Kidney (tissue), 14 donors: ENCODE data around the gene ENAM. TPM values are rescaled to one million over a fixed set of nuclear protein-coding genes. Genes with fewer than 3 reads are reported as not detected.

Experiments
- DNase-seq, 5 donors: peaks; one replicate each; pipeline ENCODE4 v3.0.0-alpha.2; 2013 to 2020
- FAIRE-seq: peaks from 2 replicates; lab custom pipeline; 2012; peaks lifted over from hg19 to GRCh38; lab: Jason Lieb, UNC
- H3K27ac ChIP-seq, 2 donors: one replicate each; pipeline ENCODE4 v1.7.0; 2013; ENCODE audit warnings: low read depth in 2 of 2, low read length in 2 of 2, inconsistent platforms in 1 of 2
- H3K27me3 ChIP-seq: one replicate; pipeline ENCODE4 v1.7.1; 2013; ENCODE audit warnings: low read length, inconsistent platforms; ENCODE audit not compliant: control insufficient read depth, insufficient read depth
- H3K36me3 ChIP-seq, 3 donors: one replicate each; pipeline versions ENCODE4 v1.7.0 to v1.7.1; 2013; ENCODE audit warnings: low read length in 3 of 3, control low read depth in 1 of 3, inconsistent platforms in 1 of 3; ENCODE audit not compliant: insufficient read depth in 3 of 3, control insufficient read depth in 2 of 3
- H3K4me1 ChIP-seq, 3 donors: one replicate each; pipeline versions ENCODE4 v1.7.0 to v1.7.1; 2013; ENCODE audit warnings: low read length in 3 of 3, inconsistent platforms in 1 of 3, low read depth in 1 of 3; ENCODE audit not compliant: control insufficient read depth in 2 of 3, insufficient read depth in 2 of 3
- H3K4me3 ChIP-seq, 3 donors: one replicate each; pipeline versions ENCODE4 v1.7.0 to v1.8.1; 2013; ENCODE audit warnings: low read length in 3 of 3, control low read depth in 1 of 3, inconsistent platforms in 1 of 3
- H3K9ac ChIP-seq, 3 donors: one replicate each; pipeline versions ENCODE4 v1.7.0 to v1.7.1; 2013; ENCODE audit warnings: low read length in 3 of 3, control low read depth in 1 of 3, inconsistent platforms in 1 of 3
- H3K9me3 ChIP-seq, 3 donors: one replicate each; pipeline versions ENCODE4 v1.7.0 to v1.7.1; 2013; ENCODE audit warnings: low read length in 3 of 3, control low read depth in 1 of 3, inconsistent platforms in 1 of 3; ENCODE audit not compliant: control insufficient read depth in 2 of 3, insufficient read depth in 1 of 3
- intact Hi-C: fragments of 100-400 bp; cut with DNase I; formaldehyde crosslinking; loops from one replicate; pipeline ENCODE4 v1.11.1; 2022
- polyA plus RNA-seq: library from polyadenylated mRNA; stranded (reverse); fragments of 350-450 nt; fragmentation: Illumina TruSeq; extraction: RNeasy Lipid Tissue Mini Kit (QIAGEN cat#74804); gene quantifications from one replicate; pipeline ENCODE4 v1.2.3, GENCODE V29; 2014; ENCODE audit warnings: low read depth, low replicate concordance; ENCODE audit not compliant: insufficient read depth
- total RNA-seq: library from RNA; stranded (reverse); fragmentation: NEBNext Ultra II Directional; extraction: Animal tissue kit (Norgen Biotek cat#: 25700); gene quantifications from one replicate; pipeline ENCODE4 v1.2.1, GENCODE V29; 2021
- TF ChIP-seq, protein P1 (sequence below): IDR thresholded peaks from 3 replicates; pipeline ENCODE4 v1.5.1; 2012; ENCODE audit warnings: mild to moderate bottlenecking, moderate library complexity, borderline replicate concordance; ENCODE audit not compliant: insufficient read depth; ENCODE audit errors: extremely low read depth
- donor health status: control.
- donor health status: control.
- donor health status: control.
- donor health status: control.
- donor health status: control.
- donor health status: DM: yes; HTN: yes; CAD: no.
- donor health status: Normal renal cell carcinoma (clear cell type).

ENAM gene
- total and polyA plus RNA-seq, 2 donors from 2014 or later, result 3.9 to 6.7 TPM

DNA sequence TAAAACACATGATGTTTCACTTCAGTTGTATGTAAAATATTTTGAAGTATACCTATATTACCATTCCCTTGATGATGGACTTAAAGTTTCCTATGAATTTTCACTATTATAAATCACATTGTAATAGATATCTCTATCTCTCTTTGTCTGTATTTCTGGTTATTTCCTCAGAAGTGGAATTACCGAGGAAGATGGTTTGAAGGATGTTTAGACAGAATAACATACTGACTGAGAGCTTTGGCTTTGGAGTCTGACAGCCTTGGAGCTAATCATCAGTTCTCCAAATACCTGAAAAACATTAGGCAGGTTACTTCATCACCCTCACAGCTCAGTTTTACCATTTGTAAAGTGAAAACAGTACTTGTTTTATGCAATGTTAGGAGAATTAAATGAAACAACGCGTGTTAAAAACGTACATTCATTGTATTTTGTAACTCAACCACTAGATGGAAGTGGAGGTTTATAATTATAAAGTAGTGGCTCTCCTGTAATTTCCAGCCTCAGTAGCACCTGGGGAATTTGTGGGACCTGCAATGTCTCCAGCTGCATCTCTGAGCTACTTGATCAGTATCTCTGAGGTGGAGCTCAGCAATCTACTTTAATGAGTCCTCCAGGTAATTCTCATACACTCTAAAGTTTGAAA is 23.4 kb downstream of the ENAM start:
- no peaks in the 10 kb centered on the region for H3K9me3 ChIP-seq
- TF ChIP-seq, protein P1, sequence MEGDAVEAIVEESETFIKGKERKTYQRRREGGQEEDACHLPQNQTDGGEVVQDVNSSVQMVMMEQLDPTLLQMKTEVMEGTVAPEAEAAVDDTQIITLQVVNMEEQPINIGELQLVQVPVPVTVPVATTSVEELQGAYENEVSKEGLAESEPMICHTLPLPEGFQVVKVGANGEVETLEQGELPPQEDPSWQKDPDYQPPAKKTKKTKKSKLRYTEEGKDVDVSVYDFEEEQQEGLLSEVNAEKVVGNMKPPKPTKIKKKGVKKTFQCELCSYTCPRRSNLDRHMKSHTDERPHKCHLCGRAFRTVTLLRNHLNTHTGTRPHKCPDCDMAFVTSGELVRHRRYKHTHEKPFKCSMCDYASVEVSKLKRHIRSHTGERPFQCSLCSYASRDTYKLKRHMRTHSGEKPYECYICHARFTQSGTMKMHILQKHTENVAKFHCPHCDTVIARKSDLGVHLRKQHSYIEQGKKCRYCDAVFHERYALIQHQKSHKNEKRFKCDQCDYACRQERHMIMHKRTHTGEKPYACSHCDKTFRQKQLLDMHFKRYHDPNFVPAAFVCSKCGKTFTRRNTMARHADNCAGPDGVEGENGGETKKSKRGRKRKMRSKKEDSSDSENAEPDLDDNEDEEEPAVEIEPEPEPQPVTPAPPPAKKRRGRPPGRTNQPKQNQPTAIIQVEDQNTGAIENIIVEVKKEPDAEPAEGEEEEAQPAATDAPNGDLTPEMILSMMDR, result peak; percentile 52
- H3K27ac ChIP-seq, result no peak overlapping the region
- DNase-seq, result peak in 3 of 5 donors; percentile 10 to 51 (median 34)
- no peak overlapping the region for H3K4me3 ChIP-seq
- no peaks in the 10 kb centered on the region for H3K36me3 ChIP-seq
- intact Hi-C loops, result loop anchor here (10.0 kb wide), 1 partner anchor 363 kb away; no protein-coding TSS in a partner anchor
- no peaks in the 10 kb centered on the region for H3K27me3 ChIP-seq
- no peaks in the 10 kb centered on the region for H3K4me1 ChIP-seq
- no peak overlapping the region for H3K9ac ChIP-seq
- FAIRE-seq, result peak; percentile 59

DNA sequence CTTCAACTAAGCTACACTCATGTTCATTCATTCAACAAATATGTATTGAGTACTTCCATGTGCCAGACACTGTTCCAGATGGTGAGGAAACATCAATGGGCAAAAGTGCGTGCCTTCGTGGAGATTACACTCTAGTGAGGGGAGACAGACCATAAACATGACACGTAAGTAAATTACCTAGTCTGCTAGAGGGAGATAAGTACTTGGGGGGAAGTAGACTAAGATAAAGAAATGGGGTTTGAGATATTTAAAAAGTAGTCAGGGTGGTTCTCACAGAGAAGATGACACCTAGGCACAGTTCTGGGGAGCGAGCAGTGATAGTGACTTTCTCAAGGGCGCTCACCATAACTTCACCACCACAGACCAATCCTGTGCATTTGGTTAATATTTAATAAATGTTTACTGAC is 26.1 kb downstream of the ENAM start:
- no peak overlapping the region for H3K9ac ChIP-seq
- FAIRE-seq (no peak), DNase-seq (no peak)
- H3K4me3 ChIP-seq, result no peak overlapping the region
- no peaks in the 10 kb centered on the region for H3K27me3 ChIP-seq
- H3K4me1 ChIP-seq, result no peaks in the 10 kb centered on the region
- intact Hi-C loops, result loop anchor here (10.0 kb wide), 1 partner anchor 360 kb away; no protein-coding TSS in a partner anchor
- H3K9me3 ChIP-seq, result no peaks in the 10 kb centered on the region
- H3K36me3 ChIP-seq, result no peaks in the 10 kb centered on the region
- TF ChIP-seq, protein P1, result no peak
- no peak overlapping the region for H3K27ac ChIP-seq

DNA sequence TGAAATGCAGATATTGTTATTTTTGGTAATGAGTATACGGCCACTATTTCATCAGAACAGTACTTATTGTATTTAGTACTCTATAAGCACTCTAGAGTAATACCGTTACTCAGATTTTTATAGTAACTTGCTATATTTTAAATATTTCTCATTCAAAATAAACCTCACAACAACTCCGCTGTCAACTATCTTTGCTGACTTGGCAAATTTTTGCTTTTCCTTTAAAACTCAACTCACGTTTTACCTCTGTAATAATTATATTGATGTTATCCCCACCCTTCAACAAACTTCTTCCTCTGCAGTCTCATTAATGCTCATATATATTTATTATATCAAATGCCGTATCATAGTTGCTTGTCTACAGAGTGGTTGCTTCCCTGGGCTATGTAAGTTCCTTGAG is 28.8 kb downstream of the ENAM start:
- DNase-seq, result no peak
- Histone ChIP-seq H3K36me3 (no peaks in the 10 kb centered on the region), H3K9ac (no peak overlapping the region), H3K4me3 (no peak overlapping the region), H3K27ac (no peak overlapping the region), H3K27me3 (no peaks in the 10 kb centered on the region), H3K9me3 (no peaks in the 10 kb centered on the region), H3K4me1 (no peaks in the 10 kb centered on the region)
- FAIRE-seq, result no peak
- TF ChIP-seq, protein P1, result no peak
- intact Hi-C loops, result loop anchor here (10.0 kb wide), 1 partner anchor 357 kb away; no protein-coding TSS in a partner anchor
